ENCODE results near the gene NCL.

The NCL gene

DNA sequence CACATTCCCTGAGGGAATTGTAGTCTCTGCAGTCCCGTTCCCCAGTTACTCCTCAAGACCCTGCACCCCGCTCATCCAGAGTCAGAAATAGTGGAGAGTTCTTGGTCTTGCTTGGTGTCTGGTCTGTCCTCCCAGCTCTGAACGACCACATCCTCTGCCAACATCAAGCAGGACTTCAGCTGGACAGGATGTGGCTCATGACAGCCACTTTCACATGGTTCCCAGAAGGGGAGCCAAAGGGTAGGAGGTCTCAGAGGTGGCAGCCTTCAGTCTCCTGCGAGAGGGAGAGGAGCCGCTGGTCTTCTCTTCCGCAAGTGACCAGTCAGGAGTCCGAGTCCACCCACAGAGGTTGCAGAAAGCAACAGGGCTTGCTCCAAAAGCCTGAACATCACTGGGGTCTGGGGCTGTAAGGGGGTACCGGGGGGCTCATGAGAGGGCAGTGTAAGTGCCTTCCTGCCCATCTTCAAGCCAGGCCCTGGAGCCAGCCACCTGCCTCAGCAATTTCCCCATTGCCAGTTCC, 38.9 kb downstream of the NCL start:
- DNase-seq (ENCODE audit: insufficient read length, low spot score) (no peak), FAIRE-seq (no peak)
- no peak for TF ChIP-seq SPI1 (IDR thresholded peaks at IDR 0.05; ENCODE audit: low read depth, low read length)
- TF ChIP-seq TAF1 (IDR thresholded peaks at IDR 0.05; ENCODE audit: low read depth, low read length), result no peak
- no peak for TF ChIP-seq PAX5 (IDR thresholded peaks at IDR 0.05; ENCODE audit: insufficient read depth, low read length, severe bottlenecking)
- TF ChIP-seq POU2F2 (IDR thresholded peaks at IDR 0.05; ENCODE audit: low read depth, low read length), result no peak

DNA sequence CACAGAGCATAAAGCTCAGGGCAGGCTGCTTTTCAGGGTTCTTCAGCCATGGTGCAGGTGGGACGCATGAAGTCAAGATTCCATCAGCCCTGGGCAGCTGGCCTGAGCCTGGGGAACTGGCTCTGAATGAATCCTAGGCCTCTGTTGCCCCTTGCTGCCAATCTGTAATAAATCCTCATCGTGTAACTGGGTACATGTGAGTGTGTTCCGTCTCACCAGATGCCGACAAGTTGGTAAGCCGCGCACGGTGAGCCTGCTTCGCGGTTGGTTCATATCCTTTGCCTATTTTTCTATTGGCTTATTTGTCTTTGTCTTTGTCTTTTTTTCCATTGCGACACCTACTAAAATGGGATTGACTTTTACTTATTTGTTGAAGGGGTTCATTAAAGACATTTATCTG, 41.1 kb downstream of the NCL start:
- FAIRE-seq (no peak), DNase-seq (ENCODE audit: insufficient read length, low spot score) (no peak)
- TF ChIP-seq TAF1 (IDR thresholded peaks at IDR 0.05; ENCODE audit: low read depth, low read length) (no peak), PAX5 (IDR thresholded peaks at IDR 0.05; ENCODE audit: insufficient read depth, low read length, severe bottlenecking) (no peak), POLR2AphosphoS5 (IDR thresholded peaks at IDR 0.05; ENCODE audit: low read depth, low read length) (no peak), POLR2A (IDR thresholded peaks at IDR 0.05; ENCODE audit: low read depth, low read length) (no peak), POU2F2 (IDR thresholded peaks at IDR 0.05; ENCODE audit: low read depth, low read length) (no peak), SPI1 (IDR thresholded peaks at IDR 0.05; ENCODE audit: low read depth, low read length) (no peak)

DNA sequence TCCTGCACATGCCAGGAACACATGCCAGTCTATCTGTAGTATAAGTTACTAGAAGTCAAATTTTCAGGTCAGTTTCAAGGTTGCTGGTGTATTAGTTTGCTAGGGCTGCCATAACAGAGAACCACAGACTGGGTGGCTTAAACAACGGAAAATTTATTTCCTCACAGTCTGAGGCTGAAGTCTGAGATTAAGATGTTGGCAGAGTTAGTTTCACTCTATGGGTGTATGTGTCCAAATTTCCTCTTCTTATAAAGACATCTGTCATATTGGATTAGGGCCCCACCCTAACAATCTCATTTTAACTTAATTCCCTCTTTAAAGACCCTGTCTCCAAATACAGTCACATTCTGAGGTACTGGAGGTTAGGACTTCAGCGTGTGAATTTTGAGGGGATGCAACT, 42.2 kb downstream of the NCL start:
- DNase-seq (ENCODE audit: insufficient read length, low spot score) (no peak), FAIRE-seq (no peak)
- TF ChIP-seq PAX5 (IDR thresholded peaks at IDR 0.05; ENCODE audit: insufficient read depth, low read length, severe bottlenecking) (no peak), TAF1 (IDR thresholded peaks at IDR 0.05; ENCODE audit: low read depth, low read length) (no peak), POU2F2 (IDR thresholded peaks at IDR 0.05; ENCODE audit: low read depth, low read length) (no peak), POLR2A (IDR thresholded peaks at IDR 0.05; ENCODE audit: low read depth, low read length) (no peak), SPI1 (IDR thresholded peaks at IDR 0.05; ENCODE audit: low read depth, low read length) (no peak), POLR2AphosphoS5 (IDR thresholded peaks at IDR 0.05; ENCODE audit: low read depth, low read length) (no peak)

DNA sequence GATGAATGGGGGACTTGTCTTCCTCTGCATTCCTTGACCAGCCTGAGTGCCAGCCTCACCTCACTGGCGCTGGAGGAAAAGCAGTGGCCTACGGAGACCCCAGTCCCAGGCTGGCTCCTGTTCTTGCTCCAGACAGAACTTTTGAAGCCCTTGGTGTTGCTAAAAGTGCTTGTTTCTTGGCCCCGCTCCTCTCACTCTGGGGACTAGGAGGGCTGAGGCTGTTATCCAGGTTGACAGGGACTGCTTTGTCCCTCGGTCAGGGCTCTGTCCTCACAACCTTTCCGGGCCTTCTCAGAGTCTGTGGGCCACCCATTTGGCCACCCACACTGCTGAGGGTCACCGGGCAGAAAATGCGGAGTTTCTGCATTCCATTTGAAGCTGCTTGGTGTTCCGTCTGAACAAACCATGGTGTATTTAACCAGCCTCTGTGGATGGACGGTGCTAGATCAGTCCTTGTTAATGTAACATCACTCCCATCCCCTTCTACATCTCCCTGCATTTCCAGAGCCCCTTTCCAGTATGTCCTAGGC, 43.2 kb downstream of the NCL start:
- FAIRE-seq, result no peak
- TF ChIP-seq POLR2A (IDR thresholded peaks at IDR 0.05; ENCODE audit: low read depth, low read length) (no peak), TAF1 (IDR thresholded peaks at IDR 0.05; ENCODE audit: low read depth, low read length) (no peak), POLR2AphosphoS5 (IDR thresholded peaks at IDR 0.05; ENCODE audit: low read depth, low read length) (no peak), SPI1 (IDR thresholded peaks at IDR 0.05; ENCODE audit: low read depth, low read length) (no peak), PAX5 (IDR thresholded peaks at IDR 0.05; ENCODE audit: insufficient read depth, low read length, severe bottlenecking) (no peak), POU2F2 (IDR thresholded peaks at IDR 0.05; ENCODE audit: low read depth, low read length) (no peak)
- DNase-seq (ENCODE audit: insufficient read length, low spot score), result no peak

DNA sequence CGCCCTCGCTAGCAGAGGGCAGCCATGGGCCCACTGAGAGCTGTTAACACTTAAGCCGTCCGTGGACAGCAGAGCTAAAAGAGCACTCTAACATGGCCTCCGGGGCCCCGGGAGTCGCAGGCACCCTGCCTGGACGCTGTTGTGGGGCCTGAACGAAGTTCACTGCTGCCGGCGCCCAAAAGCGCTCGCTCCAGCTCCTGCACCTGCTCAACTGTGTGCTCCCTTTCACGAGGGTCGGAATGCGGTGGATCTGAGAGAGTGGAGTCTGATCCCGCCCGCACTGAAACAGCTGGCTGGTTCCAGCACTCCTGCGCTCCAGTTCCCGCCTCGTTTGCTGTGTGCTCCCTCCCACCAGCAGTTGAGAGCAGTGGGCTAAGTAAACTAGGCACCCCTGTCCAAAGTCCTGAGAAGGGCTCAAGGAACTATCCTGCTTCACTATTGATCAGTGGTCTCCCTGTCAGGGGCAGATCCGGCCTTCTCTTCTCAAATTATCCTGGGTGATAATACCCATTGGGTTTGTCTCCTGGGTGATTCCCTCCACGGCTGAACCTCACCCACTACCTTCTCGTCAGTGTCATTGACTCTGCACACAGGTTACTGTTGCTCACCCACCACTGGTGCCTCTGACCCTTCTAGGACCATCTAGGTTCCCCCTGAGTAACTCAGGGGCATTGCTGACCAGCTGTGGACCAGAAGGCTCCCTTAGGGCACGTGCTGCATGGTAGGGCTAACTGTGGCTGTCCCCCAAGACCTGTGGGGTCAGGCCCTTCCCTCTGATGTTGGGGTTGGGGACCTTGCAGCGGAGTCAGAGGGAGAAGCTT, 45.3 kb downstream of the NCL start:
- no peak for DNase-seq (ENCODE audit: insufficient read length, low spot score)
- TF ChIP-seq PAX5 (IDR thresholded peaks at IDR 0.05; ENCODE audit: insufficient read depth, low read length, severe bottlenecking), result no peak
- no peak for TF ChIP-seq SPI1 (IDR thresholded peaks at IDR 0.05; ENCODE audit: low read depth, low read length)
- TF ChIP-seq TAF1 (IDR thresholded peaks at IDR 0.05; ENCODE audit: low read depth, low read length), result no peak
- FAIRE-seq, result no peak

DNA sequence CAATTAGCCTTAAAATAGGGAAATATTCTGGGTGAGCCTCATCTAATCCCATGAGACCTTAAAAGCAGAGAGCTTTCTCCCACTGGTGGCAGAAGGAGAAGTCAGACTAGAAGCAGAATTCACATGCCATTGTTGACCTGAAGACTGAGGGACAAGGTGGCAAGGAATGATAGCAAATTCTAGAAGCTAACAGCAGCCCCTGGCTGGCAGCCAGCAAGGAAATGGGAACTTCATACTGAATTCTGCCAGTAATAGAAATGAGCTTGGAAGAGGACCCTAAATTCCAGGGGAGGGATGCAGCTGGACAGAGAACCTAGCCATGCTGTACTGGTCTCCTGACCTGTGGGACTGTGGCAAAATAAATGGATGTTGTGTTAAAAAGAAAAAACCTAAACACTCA, 49.3 kb downstream of the NCL start:
- DNase-seq (ENCODE audit: insufficient read length, low spot score), result no peak

DNA sequence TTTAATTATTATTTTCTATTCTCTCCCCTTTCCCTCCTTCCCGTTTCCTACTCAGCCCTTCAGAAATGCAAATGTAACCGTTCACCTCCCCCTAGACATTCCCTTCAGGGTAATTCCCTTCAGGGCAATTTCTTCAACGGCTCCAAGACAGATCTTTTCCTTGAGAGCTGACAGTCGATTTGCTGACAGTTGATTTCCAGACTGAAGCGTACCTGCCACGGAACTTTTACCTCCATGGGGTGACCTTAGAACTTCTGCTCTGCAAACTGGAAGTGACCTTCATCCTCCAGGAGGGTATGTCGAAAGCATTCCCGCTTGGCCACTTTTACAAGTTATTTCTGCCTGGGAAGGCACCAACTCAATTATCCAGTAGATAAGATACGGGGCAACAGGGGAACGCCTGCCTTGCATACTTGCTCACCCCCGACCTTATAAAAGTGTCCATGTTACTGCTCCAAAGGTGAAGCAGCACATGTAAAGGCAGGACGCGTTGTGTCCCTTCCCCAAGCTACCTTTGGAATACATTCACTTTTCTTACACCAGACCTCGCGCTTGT, 50.3 kb downstream of the NCL start:
- DNase-seq (ENCODE audit: insufficient read length, low spot score) (no peak), FAIRE-seq (no peak)
- no peak for TF ChIP-seq TAF1 (IDR thresholded peaks at IDR 0.05; ENCODE audit: low read depth, low read length)
- TF ChIP-seq POU2F2 (IDR thresholded peaks at IDR 0.05; ENCODE audit: low read depth, low read length), result no peak

More for the DNA sequence above, 49.3 kb downstream of the NCL start:
- no peak for TF ChIP-seq POLR2AphosphoS5 (IDR thresholded peaks at IDR 0.05; ENCODE audit: low read depth, low read length)
- no peak for TF ChIP-seq TAF1 (IDR thresholded peaks at IDR 0.05; ENCODE audit: low read depth, low read length)
- TF ChIP-seq POU2F2 (IDR thresholded peaks at IDR 0.05; ENCODE audit: low read depth, low read length), result no peak
- no peak for TF ChIP-seq PAX5 (IDR thresholded peaks at IDR 0.05; ENCODE audit: insufficient read depth, low read length, severe bottlenecking)
- TF ChIP-seq POLR2A (IDR thresholded peaks at IDR 0.05; ENCODE audit: low read depth, low read length), result no peak
- no peak for TF ChIP-seq SPI1 (IDR thresholded peaks at IDR 0.05; ENCODE audit: low read depth, low read length)
- no peak for FAIRE-seq

DNA sequence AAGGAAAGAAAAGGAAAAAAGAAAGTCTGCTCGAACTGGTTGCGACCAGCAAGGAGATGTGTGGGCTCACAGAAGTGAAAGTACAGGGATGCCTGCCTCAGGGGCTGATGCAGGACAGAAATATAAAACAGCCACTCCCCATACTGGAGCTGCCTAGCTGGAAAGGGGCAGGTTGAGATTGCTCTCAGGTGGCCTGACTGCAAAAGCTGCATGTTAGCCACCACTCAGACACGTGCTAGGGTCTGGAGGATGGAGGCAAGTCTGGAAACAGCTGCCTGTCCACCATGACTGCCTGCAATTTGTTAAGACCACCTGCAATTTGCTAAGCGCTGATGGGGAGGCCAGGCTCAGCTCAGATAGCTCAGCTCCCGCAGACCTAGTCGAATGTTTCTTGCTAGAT, 50.8 kb downstream of the NCL start:
- DNase-seq (ENCODE audit: insufficient read length, low spot score), result no peak
- FAIRE-seq, result no peak
- TF ChIP-seq PAX5 (IDR thresholded peaks at IDR 0.05; ENCODE audit: insufficient read depth, low read length, severe bottlenecking) (no peak), TAF1 (IDR thresholded peaks at IDR 0.05; ENCODE audit: low read depth, low read length) (no peak), SPI1 (IDR thresholded peaks at IDR 0.05; ENCODE audit: low read depth, low read length) (no peak), POU2F2 (IDR thresholded peaks at IDR 0.05; ENCODE audit: low read depth, low read length) (no peak), POLR2A (IDR thresholded peaks at IDR 0.05; ENCODE audit: low read depth, low read length) (no peak), POLR2AphosphoS5 (IDR thresholded peaks at IDR 0.05; ENCODE audit: low read depth, low read length) (no peak)

DNA sequence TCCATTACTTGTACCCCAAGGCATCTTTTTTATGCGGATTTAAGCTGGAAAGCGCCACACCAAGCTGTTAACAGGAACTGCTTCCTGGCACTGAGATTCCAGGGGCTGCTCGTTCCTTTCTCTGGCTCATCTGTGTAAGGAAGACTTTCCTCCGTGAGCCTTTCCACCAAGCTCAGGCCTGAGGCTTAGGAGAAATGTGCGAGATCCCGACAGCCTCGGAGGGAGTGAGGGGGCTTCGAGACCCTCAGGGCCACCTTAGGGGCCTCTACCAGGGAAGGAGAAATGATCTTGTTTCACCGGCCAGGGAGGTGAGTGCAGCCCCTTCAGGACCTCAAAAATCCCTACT, 51.7 kb downstream of the NCL start:
- FAIRE-seq (no peak), DNase-seq (ENCODE audit: insufficient read length, low spot score) (no peak)
- TF ChIP-seq POU2F2 (IDR thresholded peaks at IDR 0.05; ENCODE audit: low read depth, low read length) (no peak), POLR2AphosphoS5 (IDR thresholded peaks at IDR 0.05; ENCODE audit: low read depth, low read length) (no peak), SPI1 (IDR thresholded peaks at IDR 0.05; ENCODE audit: low read depth, low read length) (no peak), PAX5 (IDR thresholded peaks at IDR 0.05; ENCODE audit: insufficient read depth, low read length, severe bottlenecking) (no peak), TAF1 (IDR thresholded peaks at IDR 0.05; ENCODE audit: low read depth, low read length) (no peak), POLR2A (IDR thresholded peaks at IDR 0.05; ENCODE audit: low read depth, low read length) (no peak)
